Measurements from ENCODE around the gene TUSC2. TPM values are rescaled to one million over a fixed set of nuclear protein-coding genes. Genes with fewer than 3 reads are reported as not detected.
A peak's percentile ranks its signal among the peaks of the same experiment; 100 is the strongest.

The TUSC2 gene
- total and polyA plus RNA-seq, 2 experiments from 2014 or later, result 76.6 to 84.1 TPM

- Histone ChIP-seq H3K9me3 (ENCODE audit: low read depth) (no peaks in the 10 kb centered on the region), H3K36me3 (peaks cover 7% of the 10 kb centered on the region), H3K27me3 (no peaks in the 10 kb centered on the region), H3K27ac (peak overlapping the region; percentile 32), H3K4me3 (no peak overlapping the region), H3K4me1 (ENCODE audit: low read depth) (peaks cover 29% of the 10 kb centered on the region)
- DNase-seq (ENCODE audit: low read depth in 1 of 2, low spot score in 1 of 2), result peak; percentile 73 to 74
- TF ChIP-seq CTCF (IDR thresholded peaks at IDR 0.05; ENCODE audit: low read depth, low read length), result peak; percentile 88
Observed at GRCh38 chr3:50324351-50325112, 3.5 kb downstream of the TUSC2 start.

- no peak for DNase-seq (ENCODE audit: low read depth in 1 of 2, low spot score in 1 of 2)
- H3K9me3 ChIP-seq (ENCODE audit: low read depth), result no peaks in the 10 kb centered on the region
- TF ChIP-seq CTCF (IDR thresholded peaks at IDR 0.05; ENCODE audit: low read depth, low read length), result no peak
- peaks cover 31% of the 10 kb centered on the region for H3K4me1 ChIP-seq (ENCODE audit: low read depth)
- no peak overlapping the region for H3K4me3 ChIP-seq
- H3K36me3 ChIP-seq, result peaks cover 11% of the 10 kb centered on the region
- no peaks in the 10 kb centered on the region for H3K27me3 ChIP-seq
- peak overlapping the region; percentile 32 for H3K27ac ChIP-seq
Observed at GRCh38 chr3:50323614-50324199, 4.3 kb downstream of the TUSC2 start.

- Histone ChIP-seq H3K27ac (no peak overlapping the region), H3K4me3 (no peak overlapping the region), H3K4me1 (ENCODE audit: low read depth) (peaks cover 31% of the 10 kb centered on the region), H3K36me3 (peaks cover 14% of the 10 kb centered on the region), H3K27me3 (no peaks in the 10 kb centered on the region), H3K9me3 (ENCODE audit: low read depth) (no peaks in the 10 kb centered on the region)
- TF ChIP-seq CTCF (IDR thresholded peaks at IDR 0.05; ENCODE audit: low read depth, low read length), result no peak
- DNase-seq (ENCODE audit: low read depth in 1 of 2, low spot score in 1 of 2), result peak in 1 of 2 donors; percentile 34
Observed at GRCh38 chr3:50323092-50323600, 4.9 kb downstream of the TUSC2 start.

- Histone ChIP-seq H3K27me3 (no peaks in the 10 kb centered on the region), H3K36me3 (peaks cover 17% of the 10 kb centered on the region), H3K4me1 (ENCODE audit: low read depth) (peaks cover 31% of the 10 kb centered on the region), H3K9me3 (ENCODE audit: low read depth) (no peaks in the 10 kb centered on the region), H3K4me3 (peak within 1 kb of the TSS; percentile 65), H3K27ac (peak within 1 kb of the TSS; percentile 100)
- peak in 1 of 2 donors; percentile 58 for DNase-seq (ENCODE audit: low read depth in 1 of 2, low spot score in 1 of 2)
- no peak for TF ChIP-seq CTCF (IDR thresholded peaks at IDR 0.05; ENCODE audit: low read depth, low read length)
Observed at GRCh38 chr3:50322386-50323091, 5.5 kb downstream of the TUSC2 start, which contains the start of gene HYAL2. Gene HYAL2 (minus strand): TSS chr3:50322745. CDS start chr3:50320489, 2,256 bp downstream.

- DNase-seq (ENCODE audit: low read depth in 1 of 2, low spot score in 1 of 2), result no peak
- peak overlapping the region; percentile 100 for H3K27ac ChIP-seq
- H3K4me1 ChIP-seq (ENCODE audit: low read depth), result peaks cover 26% of the 10 kb centered on the region
- TF ChIP-seq CTCF (IDR thresholded peaks at IDR 0.05; ENCODE audit: low read depth, low read length), result no peak
- H3K9me3 ChIP-seq (ENCODE audit: low read depth), result no peaks in the 10 kb centered on the region
- peaks cover 21% of the 10 kb centered on the region for H3K36me3 ChIP-seq
- peak overlapping the region; percentile 65 for H3K4me3 ChIP-seq
- no peaks in the 10 kb centered on the region for H3K27me3 ChIP-seq
Observed at GRCh38 chr3:50322115-50322385, 6.0 kb downstream of the TUSC2 start.
